GM19240 (cell line): ENCODE results near the gene ZNF736.
"Not testable (repeated sequence)": the region's sequence is repeated elsewhere in the genome, so short reads cannot be mapped to it uniquely, and the experiment has no call there.

Source experiments
- DNase-seq: peaks from one replicate; pipeline ENCODE4 v3.0.0; 2011; ENCODE audit warnings: low spot score; ENCODE audit not compliant: insufficient read length

Gene ZNF736

DNA sequence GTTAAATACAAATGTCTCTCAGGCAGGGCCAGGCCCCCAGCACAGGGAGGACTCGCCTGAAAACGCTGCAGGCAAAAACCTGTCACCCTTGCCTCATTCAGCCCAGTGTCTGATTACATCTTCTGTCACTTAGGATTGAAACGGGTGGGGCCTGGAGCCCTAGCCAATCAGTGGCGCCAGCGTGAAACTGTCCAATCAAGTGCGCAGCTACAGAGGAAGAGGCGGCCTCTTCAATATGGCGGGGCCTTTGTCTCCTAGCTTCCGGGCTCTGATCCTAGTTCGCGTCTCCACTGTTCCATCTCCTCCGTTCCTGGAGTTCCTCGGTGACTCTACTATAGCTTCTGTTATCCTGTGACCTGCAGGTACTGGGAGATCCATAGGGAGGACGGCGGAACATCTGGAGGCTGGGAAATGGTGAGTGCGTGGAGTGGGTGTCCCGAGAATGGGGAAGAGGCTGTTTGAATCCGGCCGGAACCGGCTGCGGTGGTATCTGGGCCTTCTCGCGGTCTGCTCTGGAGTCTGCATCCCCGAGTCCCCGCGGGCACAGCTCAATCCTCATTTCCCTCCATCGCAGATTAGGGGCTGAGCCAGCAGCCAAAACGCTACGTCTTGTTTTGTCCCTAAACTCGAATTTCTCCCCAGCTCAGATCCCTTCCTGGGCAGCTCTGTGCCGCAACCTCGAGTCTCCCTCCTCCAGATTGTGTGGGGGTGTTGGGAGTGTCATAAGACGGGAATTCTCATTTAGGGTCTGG is at the start of gene ZNF736:
Gene ZNF736, plus strand, starts transcription at position 222 of the 752 bp plus-strand sequence. Its CDS starts 190 bp downstream, at position 412.
- peak; percentile 46 for DNase-seq

DNA sequence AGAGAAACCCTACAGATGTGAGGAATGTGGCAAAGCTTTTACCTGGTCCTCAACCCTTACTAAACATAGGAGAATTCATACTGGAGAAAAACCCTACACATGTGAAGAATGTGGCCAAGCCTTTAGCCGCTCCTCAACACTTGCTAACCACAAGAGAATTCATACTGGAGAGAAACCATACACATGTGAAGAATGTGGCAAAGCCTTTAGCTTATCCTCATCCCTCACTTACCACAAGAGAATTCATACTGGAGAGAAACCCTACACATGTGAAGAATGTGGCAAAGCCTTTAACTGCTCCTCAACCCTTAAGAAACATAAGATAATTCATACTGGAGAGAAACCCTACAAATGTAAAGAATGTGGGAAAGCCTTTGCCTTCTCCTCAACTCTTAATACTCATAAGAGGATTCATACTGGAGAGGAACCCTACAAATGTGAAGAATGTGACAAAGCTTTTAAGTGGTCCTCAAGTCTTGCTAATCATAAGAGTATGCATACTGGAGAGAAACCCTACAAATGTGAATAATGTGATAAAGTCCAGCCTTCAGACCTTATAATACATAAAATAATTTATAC is 47.3 kb upstream of the ZNF736 start:
- DNase-seq: no peak

- DNase-seq: no peak
These were observed 36.1 kb upstream of the ZNF736 start for GRCh38 chr7:64277630-64278029.

GRCh38 chr7:64294701-64295420 is 18.9 kb upstream of the ZNF736 start:
- DNase-seq: no peak

GRCh38 chr7:64297418-64297817 is 16.3 kb upstream of the ZNF736 start:
- DNase-seq: not testable (repeated sequence)

- no peak for DNase-seq
These were observed 12.9 kb upstream of the ZNF736 start for GRCh38 chr7:64300641-64301405.

GRCh38 chr7:64307254-64308015 is 6.3 kb upstream of the ZNF736 start:
- DNase-seq: peak; percentile 34

DNA sequence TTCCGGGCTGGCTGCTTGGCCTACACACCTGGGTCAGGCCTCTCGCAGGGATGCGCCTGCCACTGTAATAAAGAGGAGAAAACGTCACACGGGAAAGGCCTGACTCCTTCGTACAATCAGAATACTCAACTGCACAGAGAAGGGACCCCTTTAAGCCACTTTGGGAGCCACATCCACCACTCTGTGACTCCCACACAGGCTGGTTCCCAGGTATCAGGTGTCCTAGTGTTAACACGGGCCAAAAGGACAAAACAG is 5.8 kb upstream of the ZNF736 start:
- DNase-seq: no peak

- DNase-seq: no peak
These were observed 3.3 kb upstream of the ZNF736 start for GRCh38 chr7:64310426-64310825.

DNA sequence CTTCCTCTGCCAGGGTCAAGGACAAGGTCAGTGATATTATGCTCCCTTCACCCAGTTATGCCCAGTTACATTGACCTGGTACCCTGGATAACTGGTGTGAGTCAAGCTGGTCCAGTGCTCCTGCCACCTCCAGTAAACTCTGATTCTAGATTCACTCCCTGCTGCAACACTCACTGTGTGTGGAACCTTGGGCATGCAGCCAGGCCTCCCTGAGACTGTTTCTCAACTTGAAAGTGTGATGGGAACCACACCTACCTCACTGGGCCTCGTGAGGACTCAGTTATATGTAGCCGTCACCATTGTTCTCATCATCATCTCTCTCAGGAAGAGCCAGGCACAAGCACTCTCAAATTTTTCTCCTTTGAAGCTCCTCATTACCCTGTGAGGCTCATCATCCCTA is 935 bp upstream of the ZNF736 start:
- no peak for DNase-seq

DNA sequence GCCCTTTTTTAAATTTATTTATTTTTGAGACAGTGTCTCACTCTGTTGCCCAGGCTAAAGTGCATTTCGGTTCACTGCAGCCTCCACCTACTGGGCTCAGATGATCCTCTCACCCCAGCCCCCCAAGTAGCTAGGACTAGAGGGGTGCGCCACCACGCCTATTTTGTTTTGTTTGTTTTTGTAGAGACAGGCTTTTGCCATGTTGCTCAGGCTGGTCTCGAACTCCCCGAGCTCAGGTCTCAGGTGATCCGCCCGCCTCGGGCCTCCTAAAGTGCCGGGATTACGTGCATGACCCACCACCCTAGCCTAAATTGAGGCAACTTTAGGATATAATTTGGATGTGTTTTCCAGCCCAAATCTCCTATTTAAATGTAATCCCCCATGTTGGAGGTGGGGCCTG is 805 bp downstream of the ZNF736 start:
- no peak for DNase-seq

DNA sequence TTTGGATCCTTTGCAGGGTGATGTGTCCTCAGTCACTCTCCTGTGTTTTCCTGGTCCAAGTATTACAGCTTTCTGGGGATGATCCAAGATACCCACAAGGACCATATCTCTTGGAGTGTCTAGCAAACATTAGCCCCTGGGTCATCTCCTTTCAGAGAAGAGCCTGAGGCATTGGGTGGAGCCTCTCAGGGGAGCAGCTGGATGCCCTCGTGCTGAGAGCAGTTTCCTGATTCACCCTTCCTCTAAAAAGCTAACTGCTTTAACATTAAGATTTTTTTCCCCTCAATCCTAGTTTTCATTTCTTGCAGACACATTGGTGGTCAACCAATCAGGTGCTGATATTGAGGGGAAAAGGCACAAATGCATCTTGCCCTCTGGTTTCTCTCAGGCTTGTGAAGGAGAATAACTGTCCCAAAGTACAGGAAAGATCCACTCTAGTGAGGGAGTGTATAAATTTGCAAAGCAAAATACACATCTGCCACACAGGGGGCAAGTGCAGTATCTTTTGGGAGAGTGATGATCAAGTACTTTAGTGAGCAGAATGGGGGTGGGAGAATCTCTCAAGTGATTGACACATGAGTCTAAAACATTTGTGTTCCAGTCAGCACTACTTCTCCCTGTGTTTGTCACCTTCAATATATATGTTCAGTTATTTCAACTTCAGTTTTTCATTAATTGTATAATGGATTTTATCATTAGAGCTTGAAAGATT is 2.4 kb downstream of the ZNF736 start:
- DNase-seq: not testable (repeated sequence)

DNA sequence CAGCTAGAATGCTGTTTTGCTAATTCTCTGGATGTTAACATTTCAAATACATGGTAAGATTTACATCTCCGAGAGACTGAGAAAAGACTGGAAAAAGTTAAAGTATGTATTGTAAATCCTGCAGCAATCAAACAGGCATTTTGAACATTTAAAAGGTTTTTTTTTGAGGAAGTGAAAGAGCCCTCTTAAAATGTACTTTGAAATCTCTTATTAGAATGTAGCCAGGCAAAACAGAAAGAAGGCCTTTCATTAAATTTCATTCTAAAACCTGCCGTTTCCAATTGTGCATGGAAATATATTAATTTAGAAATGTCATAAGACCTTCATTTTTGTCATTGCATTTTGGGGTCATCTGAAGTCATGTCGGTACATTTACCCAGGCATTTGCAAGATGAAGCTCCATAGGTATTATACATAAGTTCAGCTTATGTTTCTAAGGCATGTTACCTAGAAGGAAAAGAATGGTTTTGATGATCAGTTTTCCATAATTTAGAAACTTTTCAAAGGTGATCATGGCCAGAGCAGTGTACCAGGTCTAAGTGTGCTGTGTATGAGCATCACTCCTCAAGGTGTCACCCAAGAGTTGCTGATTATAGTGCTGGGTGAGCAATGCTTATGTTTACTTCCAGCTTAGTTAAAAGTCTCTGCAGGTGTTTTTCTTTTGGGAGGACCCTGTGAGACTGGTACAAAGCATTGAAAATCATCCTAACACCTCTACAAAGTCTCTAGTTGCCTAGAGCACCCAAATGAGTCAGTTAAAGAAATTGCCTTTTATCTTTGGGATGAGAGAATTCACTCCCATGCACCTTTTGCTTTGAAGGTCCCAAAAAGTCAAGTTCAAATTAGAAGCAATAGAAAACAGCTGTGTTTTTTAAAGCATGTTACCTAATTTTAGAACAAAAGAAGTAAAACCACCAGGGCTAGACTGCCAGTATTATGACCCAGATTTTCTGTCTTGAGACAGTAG is 7.1 kb downstream of the ZNF736 start:
- no peak for DNase-seq

- DNase-seq: not testable (repeated sequence)
These were observed 10.4 kb downstream of the ZNF736 start for GRCh38 chr7:64324166-64324565.

DNA sequence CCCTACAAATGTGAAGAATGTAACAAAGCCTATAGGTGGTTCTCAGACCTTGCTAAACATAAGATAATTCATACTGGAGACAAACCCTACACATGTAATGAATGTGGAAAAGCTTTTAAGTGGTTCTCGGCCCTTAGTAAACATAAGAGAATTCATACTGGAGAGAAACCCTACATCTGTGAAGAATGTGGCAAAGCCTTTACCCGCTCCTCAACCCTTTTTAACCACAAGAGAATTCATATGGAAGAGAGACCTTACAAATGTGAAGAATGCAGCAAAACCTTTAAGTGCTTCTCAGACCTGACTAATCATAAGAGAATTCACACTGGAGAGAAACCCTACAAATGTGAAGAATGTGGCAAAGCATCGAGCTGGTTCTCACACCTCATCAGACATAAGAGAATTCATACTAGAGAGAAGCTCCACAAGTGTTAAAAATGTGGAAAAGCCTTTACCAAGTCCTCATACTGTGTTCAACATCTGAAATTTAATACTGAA is 35.0 kb downstream of the ZNF736 start:
- DNase-seq: not testable (repeated sequence)

GRCh38 chr7:64359543-64359942 is 45.8 kb downstream of the ZNF736 start:
- DNase-seq: no peak

DNA sequence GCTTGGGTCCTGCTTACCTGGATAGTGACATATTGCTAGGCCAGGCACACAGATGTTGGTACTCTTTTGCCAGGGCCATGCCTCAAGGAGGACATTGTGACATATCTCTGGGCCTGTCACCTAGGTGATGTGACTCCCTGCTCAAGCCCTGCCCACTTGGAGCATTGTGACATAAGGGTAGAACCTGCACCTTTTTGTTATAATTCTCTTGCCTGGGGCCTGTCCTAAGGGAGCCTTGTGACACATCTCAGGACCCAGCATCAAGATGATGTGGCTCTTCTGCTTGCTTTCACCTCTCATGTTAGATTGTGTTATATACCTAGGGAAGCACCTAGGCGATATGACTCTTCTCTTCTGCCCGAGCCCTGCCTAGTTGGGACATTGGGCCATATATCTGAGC is 57.4 kb downstream of the ZNF736 start:
- no peak for DNase-seq

- no peak for DNase-seq
These were observed 59.3 kb downstream of the ZNF736 start for GRCh38 chr7:64373017-64373416.

DNA sequence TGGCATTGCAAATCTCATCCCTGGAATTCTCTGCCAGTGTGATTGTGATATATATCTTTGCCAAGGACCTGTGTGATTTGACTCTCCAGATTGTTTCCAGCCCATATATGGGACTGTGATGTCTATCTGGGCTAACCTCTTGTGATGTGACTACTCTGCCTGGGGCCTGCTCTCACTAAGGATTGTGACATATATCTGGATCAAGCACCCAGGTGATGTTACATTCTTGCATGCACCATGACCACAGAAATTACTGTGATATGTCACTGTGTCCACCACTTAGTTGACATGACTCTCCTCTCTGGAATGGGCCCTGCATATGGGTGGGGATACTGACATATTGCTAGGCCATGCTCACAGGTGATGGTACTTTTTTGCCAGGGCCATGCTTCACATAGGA is 86.6 kb downstream of the ZNF736 start:
- DNase-seq: no peak
